GM21723 (cell line): ENCODE measurements around the gene CLEC12A.

ENCODE experiments used
- ATAC-seq: cut with Tn5 transposase; IDR thresholded peaks from one replicate; pipeline ENCODE4 v1.9.1; 2021; ENCODE audit warnings: mild to moderate bottlenecking, moderate library complexity; ENCODE audit not compliant: unreplicated experiment

The CLEC12A gene

DNA sequence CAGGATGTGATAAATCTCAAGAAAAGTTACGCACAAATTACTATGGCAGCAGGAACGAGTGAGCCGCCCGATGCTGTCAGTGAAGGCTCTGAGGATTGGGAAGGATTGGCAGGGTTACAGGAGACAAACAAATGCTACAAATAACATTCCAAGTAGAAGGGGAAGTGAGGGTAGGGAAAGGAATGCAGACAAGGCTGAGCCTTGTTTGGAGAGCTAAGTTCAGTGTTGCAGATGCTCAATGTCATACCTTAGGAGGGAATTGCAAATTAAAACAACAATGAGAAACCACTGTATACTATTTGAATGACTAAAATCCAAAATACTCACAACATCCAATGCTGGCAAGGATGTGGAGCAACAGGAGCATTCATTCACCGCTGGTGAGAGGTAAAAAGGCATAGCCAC is 60.6 kb downstream of the CLEC12A start:
- no peak for ATAC-seq

DNA sequence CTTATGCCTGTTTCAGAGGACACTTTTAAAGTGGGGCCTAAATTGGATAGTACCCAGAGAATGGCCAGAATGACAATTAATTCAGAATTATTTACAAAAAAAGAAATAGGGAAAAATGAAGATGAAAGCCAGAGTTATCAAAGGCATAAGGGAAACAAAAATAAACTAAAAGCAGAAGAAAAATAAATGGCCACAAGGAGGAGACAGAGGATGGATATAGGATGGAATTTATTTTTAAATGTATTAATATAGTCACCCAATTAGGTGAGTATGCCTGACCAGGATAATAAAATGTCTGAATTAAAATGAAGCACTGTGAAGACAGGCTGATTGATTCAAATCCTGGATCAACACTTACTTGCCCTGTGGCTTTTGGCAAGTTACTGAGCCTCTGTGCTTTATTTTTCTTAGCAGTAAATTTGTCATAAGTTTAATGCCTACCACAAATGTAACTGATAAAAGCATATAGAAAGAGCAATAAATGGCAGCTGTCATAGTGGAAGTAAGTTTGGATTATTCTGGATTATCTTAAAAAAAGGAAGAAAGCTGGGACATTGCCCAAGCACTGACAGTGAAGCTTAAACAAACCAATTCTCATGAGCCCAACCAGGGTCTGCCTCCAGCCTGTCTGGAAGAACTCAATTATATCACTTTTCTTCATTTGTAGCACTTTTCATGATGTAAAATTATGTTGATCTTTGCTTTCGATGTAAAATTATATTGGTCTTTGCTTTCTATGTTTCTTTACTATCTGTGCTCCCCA is 62.8 kb downstream of the CLEC12A start:
- ATAC-seq = no peak
